Measurements from ENCODE around the gene ARHGAP42. TPM values are rescaled to one million over a fixed set of nuclear protein-coding genes. Genes with fewer than 3 reads are reported as not detected.

The ARHGAP42 gene
- total RNA-seq, 1 experiment from 2014 or later = 7.1 TPM

- Histone ChIP-seq H3K27ac (ENCODE audit: low read length) (no peak overlapping the region), H3K36me3 (ENCODE audit: control insufficient read depth, insufficient read depth, low read length) (no peaks in the 10 kb centered on the region), H3K4me1 (ENCODE audit: control insufficient read depth, insufficient read depth, low read length) (no peaks in the 10 kb centered on the region), H3K9me3 (ENCODE audit: control insufficient read depth, insufficient read depth, low read depth, low read length) (no peaks in the 10 kb centered on the region), H3K27me3 (ENCODE audit: control insufficient read depth, insufficient read depth, low read length) (no peaks in the 10 kb centered on the region), H3K4me3 (ENCODE audit: low read depth in 2 of 2, low read length in 2 of 2) (no peak overlapping the region)
- CTCF ChIA-PET = no interaction called here
- in situ Hi-C loops (cut with HindIII; ENCODE audit: low pct_unique_long_range_greater_than_20kb, low sequenced_read_pairs) = no loop called here
- no TSS peak for BruUV-seq (replicated peaks)
- intact Hi-C loops (cut with micrococcal nuclease; ENCODE audit: unreplicated experiment) = no loop called here
- ATAC-seq = no peak
- POLR2A ChIA-PET = no interaction called here
- no peak for TF ChIP-seq POLR2AphosphoS5 (IDR thresholded peaks at IDR 0.05; ENCODE audit: low read depth, low read length)
- no peak for TF ChIP-seq SIN3A (IDR thresholded peaks at IDR 0.05; ENCODE audit: borderline replicate concordance, insufficient read depth, low read depth, low read length)
- no peak for TF ChIP-seq REST (IDR thresholded peaks at IDR 0.05; ENCODE audit: insufficient read depth in 1 of 2, low read depth in 2 of 2, low read length in 1 of 2)
- no peak for TF ChIP-seq CTCF (IDR thresholded peaks at IDR 0.05)
- no peak for TF ChIP-seq TCF7L2 (IDR thresholded peaks at IDR 0.05; ENCODE audit: low read depth, low read length)
- DNase-seq (ENCODE audit: low read depth, low spot score) = no peak
These were observed 345.9 kb downstream of the ARHGAP42 start for GRCh38 chr11:101032991-101033390.

- no peak for DNase-seq (ENCODE audit: low read depth, low spot score)
- no peak for ATAC-seq
- TF ChIP-seq SIN3A (IDR thresholded peaks at IDR 0.05; ENCODE audit: borderline replicate concordance, insufficient read depth, low read depth, low read length) = no peak
- TF ChIP-seq POLR2AphosphoS5 (IDR thresholded peaks at IDR 0.05; ENCODE audit: low read depth, low read length) = no peak
- TF ChIP-seq REST (IDR thresholded peaks at IDR 0.05; ENCODE audit: insufficient read depth in 1 of 2, low read depth in 2 of 2, low read length in 1 of 2) = no peak
- TF ChIP-seq TCF7L2 (IDR thresholded peaks at IDR 0.05; ENCODE audit: low read depth, low read length) = no peak
- TF ChIP-seq CTCF (IDR thresholded peaks at IDR 0.05) = no peak
- H3K9me3 ChIP-seq (ENCODE audit: control insufficient read depth, insufficient read depth, low read depth, low read length) = no peaks in the 10 kb centered on the region
- no peaks in the 10 kb centered on the region for H3K27me3 ChIP-seq (ENCODE audit: control insufficient read depth, insufficient read depth, low read length)
- no peak overlapping the region for H3K4me3 ChIP-seq (ENCODE audit: low read depth in 2 of 2, low read length in 2 of 2)
- CTCF ChIA-PET = no interaction called here
- POLR2A ChIA-PET = no interaction called here
- no peaks in the 10 kb centered on the region for H3K4me1 ChIP-seq (ENCODE audit: control insufficient read depth, insufficient read depth, low read length)
- H3K27ac ChIP-seq (ENCODE audit: low read length) = no peak overlapping the region
- H3K36me3 ChIP-seq (ENCODE audit: control insufficient read depth, insufficient read depth, low read length) = no peaks in the 10 kb centered on the region
- in situ Hi-C loops (cut with HindIII; ENCODE audit: low pct_unique_long_range_greater_than_20kb, low sequenced_read_pairs) = no loop called here
- intact Hi-C loops (cut with micrococcal nuclease; ENCODE audit: unreplicated experiment) = no loop called here
- no TSS peak for BruUV-seq (replicated peaks)
These were observed 347.0 kb downstream of the ARHGAP42 start for GRCh38 chr11:101034076-101034475.

Data from Panc1 (cell line).